ENCODE results near the gene PSMD1.
"Not testable (repeated sequence)": the region's sequence is repeated elsewhere in the genome, so short reads cannot be mapped to it uniquely, and the experiment has no call there.

PSMD1 gene

DNA sequence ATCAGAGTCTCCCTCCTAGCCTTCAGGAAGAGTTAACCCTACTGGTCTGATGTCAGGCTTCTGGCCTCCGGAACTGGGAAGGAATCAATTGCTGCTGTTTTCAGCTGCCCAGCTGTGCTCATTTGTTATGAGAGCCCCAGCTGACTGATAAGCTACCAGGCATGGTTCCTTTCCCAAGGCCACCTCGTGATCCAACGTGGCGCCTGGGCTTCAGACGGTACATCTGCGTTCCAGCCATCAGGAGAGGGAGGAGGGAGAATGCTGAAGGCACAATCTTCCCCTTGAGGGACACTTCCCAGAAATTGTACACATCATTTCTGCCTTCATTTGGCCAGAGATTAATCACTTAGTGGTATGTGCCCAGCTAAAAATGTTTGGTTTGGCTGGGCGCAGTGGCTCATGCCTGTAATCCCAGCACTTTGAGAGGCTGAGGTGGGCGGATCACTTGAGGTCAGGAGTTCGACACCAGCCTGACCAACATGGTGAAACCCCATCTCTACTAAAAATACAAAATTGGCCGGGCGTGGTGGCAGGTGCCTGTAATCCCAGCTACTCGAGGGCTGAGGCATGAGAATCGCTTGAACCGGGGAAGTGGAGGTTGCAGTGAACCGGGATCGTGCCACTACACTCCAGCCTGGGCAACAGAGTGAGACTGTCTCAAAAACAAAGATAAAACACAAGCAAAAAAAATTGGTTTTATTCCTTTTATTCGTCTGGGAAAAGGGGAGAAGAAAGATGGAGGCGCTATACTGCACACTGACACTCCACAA is 131.3 kb downstream of the PSMD1 start:
- DNase-seq (ENCODE audit: low read depth), result peak; percentile 40

DNA sequence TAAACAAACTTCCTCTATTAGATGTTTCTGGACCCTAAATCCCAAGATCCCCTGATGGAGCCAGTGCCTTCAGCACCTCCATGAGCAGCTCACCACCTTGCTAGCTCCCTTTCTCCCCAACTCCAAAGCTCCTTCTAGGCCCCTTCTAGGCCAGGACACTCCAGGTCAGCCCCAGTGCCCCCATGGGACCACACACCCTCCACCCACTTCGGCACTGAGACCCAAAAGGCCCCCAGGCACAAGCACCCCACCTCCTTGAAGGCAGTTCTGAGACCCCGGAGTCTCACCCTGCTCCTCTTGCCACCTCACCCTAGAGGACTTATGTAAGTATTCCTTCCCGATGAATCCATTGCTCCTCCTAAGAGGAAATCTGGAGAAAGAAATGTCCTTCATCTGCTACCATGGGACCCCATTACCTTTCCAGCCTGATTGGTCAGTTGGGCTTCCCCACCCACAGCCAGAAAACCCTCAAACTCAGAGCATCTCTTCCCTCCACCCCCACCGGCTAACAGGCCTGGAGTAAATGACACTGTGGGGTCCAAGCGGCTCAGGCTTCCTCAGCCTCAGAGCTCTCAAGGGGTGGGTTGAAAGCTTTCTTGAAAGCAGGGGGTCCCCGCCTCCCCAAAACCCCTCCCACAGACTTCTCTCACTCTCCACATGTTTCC is 132.0 kb downstream of the PSMD1 start:
- DNase-seq (ENCODE audit: low read depth), result no peak

DNA sequence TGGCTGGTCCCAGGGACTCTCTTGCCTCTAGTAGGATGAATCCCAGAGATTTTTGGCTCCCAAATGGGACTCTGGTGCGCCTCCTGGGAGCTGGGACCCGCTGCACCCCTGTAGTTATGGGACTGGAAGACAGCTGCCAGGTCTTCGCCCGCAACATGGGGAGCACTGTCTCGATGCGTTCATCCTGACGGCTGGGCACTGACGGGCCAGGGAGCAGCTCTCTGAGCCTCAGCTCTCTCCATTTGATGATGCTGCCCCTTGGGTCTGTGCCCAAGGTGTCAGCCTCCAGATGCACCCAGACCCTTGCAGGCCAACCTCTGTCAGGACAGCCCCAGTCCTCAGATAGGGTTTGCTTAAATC is 132.5 kb downstream of the PSMD1 start:
- no peak for DNase-seq (ENCODE audit: low read depth)

DNA sequence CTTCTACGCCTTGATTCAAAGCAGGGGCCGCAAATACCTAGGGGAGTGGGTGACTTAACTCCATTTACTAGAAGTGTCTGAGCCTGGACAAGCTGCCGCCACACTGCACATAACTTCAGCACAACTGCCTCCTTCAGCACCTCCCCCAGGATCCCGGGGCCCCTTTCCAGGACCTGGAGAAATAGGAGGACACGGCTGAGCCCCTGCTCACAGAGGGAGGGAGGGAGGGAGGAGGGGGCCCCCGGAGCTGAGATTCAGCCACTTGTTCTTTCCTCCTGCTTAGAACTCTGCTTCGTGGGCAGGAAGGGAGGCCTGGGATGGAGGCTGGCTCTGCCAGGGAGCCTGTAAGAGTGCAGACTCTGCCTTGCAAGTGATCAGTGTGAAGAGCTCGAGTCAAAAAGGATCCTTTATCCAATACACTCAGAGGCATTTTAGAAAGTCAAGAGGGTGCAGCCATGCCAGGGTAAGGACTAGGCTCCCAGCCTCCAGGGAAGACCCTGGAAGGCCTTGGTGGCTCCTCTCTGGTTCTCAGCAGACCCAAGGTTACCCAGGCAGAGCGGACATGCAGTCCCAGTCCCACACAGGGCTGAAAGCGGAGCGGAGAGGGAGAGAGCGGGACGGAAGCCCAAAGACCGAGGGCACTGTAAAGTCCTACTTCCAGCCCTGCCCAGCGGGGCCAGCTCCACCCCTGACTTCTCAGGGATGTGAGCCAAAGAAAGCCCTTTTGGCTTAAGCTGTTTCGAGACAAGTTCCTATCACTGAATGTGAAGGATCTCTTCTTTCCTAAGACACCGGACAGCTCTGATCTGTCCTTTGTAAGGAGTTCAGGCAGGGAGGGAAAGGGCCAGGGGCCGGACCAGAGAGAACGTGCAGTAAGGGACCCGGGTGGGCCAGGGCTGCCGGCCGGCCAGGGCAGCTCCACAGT is 133.2 kb downstream of the PSMD1 start:
- DNase-seq (ENCODE audit: low read depth), result no peak

DNA sequence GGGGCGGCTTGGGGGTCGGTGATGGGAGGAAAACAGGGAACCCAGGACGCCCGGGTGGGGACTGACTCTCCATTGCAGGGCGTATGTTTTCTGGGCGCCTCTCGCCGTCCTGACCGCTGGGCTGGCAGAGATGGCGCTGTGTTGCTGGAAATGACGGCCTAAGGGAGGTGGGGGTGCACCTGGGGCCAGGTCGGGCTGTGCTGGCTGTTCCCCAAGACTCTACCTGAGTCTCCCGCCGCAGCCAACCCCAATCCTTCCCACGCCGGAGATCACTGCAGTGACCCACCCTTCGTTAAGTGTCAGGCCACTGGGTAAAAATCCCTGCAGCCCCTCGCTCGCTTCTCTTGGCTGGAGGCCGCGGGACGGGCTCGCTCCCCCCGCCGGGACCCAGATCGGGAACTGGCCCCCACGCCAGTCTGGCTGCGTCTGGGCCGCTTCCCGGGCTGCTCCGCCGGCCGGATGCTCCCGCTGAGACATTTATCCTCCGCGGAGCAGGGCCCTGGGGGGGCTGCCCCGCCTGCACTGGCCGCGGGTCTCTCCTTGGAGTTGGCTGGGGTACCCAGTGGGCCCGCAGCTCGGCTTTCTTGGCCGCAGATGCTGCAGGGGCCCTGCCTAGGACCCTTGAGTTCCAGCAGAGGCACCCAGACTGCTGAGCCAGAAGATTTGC is 134.0 kb downstream of the PSMD1 start:
- no peak for DNase-seq (ENCODE audit: low read depth)

DNA sequence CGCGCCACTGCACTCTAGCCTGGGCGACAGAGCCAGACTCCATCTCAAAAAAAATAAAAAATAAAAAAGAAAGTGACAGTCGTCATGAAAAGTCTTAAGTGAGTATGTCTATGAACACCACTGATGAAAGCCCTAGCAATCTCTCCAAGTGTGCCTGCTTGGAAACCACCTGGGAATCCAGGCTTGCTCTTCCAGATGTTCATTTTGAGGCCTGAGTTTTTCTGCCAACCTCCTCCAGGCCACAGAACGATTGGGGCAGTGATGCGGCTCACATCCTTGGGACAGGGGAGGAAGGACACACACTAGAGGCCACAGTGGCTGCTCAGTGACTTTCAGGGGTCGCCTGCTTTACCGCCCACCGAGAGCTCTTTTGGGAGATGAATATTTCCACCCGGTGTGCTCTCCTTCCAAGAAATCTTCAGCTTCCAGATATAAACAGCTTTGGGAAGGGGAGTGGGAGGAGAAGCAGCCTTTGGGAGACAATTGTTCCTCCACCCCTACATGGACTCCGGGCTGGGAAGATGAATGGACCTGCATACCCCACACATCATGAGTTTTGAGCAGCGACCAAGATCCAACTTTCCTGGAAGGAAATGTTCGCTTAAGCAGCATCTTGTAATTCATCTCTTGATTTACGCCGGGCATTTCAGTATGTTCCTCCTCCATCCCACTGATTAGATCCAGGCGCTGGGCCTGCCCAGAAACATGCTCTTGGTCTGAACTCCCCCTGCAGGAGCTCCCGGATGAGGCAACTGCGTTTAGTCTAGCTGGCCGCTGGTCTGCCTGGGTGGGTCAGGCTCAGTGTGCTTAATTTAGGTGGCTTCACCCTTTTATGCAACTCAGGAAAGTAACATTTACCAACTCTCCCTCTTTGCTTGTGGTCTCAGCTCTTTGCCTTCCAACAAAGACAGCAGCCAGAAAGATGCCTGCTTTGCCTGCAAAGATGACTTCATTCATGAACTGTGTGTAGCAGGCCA is 135.5 kb downstream of the PSMD1 start:
- no peak for DNase-seq (ENCODE audit: low read depth)

DNA sequence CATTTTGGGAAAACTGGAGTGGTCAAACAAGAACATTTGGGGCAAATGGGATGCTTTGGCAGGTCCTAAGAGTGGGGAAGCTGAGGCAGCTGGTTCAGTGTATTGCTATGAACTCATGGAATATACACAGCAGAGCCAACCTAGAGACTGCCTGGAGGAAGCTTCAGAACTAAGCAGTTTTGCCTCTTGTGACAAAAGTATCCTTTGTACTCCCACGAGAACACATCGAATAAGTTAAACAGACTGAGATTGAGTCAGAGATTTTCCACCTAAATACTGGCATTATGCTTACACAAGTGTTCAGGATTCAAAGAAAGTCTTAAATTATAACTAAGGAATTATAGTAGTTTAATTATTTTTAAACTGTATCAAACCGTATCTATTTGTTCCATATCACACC is 136.5 kb downstream of the PSMD1 start:
- no peak for DNase-seq (ENCODE audit: low read depth)

DNA sequence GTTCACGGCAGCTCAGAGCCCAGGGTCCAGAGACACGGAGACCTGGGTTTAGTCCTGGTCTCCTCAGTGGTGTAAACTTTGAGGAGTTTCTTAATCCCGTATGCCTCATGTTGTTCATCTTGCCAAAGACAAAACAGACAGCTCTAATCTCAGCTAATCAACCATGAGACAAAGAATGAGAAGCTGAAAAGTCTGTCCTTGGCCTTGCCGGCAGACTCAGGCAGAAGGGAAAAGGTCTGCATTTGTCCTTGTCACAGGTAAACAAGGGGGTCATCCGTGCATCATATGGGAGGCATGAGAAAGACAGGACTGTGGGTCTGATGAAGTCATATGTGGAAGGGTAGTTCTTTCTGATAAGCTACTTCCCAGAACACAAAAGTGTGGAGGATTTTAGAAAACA is 139.9 kb downstream of the PSMD1 start:
- DNase-seq (ENCODE audit: low read depth), result no peak

DNA sequence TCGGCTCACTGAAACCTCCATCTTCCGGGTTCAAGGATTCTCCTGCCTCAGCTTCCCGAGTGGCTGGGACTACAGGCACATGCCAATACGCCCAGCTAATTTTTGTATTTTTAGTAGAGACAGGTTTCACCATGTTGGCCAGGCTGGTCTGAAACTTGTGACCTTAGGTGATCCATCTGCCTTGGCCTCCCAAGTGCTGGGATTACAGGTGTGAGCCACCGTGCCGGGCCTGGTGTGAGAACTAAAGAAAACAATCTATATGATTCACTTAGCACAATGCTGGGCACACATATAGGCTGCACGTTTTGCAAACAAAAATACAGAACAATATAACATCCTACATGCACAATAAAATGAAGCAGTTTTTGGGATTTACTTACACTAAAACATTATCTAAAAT is 140.5 kb downstream of the PSMD1 start:
- not testable (repeated sequence) for DNase-seq (ENCODE audit: low read depth)

DNA sequence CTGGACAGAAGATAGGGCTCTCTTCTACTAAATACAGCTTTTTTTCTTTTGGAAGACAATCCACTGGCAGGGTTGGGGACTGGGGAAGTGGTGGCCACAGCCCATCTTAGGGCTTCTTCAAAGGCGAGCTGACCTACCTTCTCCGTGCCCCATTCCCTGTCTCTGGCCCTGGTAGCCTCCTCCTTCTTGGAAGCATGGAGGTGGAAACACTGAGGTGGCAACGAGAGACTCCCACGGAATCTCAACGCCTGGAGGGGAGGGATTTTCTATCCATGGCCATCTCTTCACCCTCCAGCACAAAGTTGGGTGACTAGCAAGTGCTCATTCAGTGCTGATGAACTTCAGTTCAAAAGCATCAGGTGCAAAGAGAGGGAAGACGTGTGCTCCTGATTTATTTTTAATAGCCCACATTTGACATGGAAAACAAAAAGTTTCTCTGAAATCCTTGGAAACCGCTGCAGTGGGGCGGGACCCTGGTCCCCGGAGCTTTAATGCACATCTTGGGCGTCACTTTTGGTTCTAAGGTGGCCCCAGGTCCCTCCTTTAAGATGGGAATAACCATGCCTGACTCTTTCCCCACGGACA is 141.1 kb downstream of the PSMD1 start:
- no peak for DNase-seq (ENCODE audit: low read depth)

DNA sequence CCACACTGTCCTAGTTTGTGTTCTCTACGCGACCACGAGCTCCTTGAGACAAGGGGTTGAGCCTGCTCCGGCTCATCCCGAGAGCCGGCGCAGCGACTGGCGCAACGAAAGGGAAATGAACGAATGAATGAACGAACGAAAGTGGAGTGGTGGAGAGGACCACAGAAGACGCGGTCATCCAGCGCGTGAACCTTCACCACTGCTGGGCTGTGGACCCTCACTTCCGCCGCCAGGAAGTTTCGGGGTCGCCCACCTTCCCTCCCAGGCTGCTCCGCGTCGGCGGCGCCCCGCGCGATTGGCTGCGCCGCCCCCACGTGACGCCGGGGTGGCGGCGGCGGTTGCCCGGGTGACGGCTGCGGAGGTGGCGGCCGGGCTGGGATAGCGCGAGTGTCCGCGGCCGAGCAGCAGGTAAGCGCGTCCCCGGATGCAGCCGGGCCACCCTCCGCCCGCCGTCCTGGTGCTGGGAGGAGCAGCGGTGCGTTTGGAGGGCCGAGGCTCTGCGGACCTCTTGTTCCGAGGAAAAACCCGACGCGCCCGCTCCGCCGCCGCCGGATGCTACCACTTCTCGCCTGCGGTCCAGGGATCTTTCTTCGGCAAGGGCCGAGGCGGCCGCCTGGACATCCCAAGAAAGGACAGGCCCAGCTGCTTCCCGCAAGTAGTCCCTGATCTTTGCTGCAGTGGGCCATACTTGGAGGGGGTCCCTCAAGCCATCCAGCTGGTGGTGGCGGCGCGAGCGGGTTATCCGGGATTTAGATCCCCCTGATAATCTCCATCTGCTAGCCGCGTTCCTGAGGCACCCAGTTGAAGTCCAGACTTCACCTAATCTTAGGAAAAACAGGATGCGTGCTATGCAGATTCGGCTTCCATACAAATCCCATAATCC is 141.9 kb downstream of the PSMD1 start, which contains the start of gene ARMC9:
Gene ARMC9, plus strand, starts transcription at position 341 of the 883 bp plus-strand sequence. CDS start 7,608 bp downstream, outside the sequence.
- no peak for DNase-seq (ENCODE audit: low read depth)

DNA sequence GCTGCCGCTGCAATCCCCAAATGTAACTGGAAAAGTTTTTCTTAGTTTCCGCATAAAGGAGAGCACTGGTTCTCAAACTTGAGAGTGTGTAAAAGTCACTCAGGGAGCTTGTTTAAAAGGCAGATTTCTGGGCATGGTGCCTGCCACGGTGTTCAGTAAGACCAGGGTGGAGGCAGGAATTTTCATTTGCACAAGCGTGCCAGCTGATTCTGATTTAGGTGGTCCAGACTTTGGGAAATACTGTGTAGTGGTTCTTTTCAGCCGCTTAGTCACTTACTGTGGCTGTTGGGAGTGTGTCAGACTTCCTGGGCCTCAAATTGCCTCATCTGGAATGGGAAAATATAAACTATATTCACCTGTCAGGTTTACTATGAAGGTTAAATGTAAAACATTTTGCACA is 142.6 kb downstream of the PSMD1 start:
- DNase-seq (ENCODE audit: low read depth), result no peak

DNA sequence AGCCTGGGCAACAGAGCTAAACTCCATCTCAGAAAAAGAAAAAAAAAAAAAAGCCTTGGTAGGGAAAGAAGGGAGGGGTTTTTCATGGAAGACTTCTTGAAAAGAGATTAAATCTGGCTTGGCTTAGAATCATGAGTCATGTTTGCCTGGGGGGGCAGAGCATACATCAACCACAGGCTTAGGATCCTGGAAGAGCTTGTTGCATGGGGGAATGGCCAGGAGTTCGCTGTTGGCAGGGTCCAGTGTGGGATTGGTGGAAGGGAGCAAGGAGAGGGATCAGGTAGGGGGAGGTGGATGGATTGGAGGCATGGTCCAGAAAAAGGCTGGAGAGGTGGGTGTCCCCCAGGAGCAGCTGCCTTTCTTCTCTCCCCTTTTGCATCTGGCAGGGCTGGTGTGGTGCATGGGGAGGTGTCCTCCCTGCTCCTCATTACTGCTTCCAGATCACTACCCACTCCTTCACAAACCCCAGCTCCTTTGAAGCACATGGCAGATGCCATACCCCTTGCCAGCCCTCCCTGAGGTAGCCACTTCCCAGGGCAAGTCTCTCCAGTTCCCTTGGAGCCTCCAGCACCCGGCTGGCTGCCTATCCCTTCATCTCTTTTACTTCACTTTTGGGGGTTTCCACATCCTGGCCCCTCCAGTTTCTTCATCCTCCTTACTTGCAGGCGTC is 144.3 kb downstream of the PSMD1 start:
- DNase-seq (ENCODE audit: low read depth), result no peak

DNA sequence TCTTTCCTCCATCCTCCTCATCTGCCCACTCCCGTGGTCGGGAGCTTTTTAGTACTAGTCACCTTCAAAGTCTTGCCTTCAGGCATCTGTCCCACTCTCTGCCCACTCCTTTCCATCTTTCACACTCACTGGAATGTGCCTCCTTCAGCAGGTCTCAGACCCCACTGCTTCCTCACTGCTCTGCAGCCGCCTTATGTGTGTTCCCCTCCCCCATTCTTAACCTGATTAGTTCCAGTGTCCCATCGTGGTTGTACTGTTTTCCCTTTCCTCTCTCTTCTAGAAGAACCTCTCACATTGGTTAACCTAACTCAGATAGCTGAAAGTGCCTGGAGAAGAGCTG is 144.8 kb downstream of the PSMD1 start:
- no peak for DNase-seq (ENCODE audit: low read depth)

DNA sequence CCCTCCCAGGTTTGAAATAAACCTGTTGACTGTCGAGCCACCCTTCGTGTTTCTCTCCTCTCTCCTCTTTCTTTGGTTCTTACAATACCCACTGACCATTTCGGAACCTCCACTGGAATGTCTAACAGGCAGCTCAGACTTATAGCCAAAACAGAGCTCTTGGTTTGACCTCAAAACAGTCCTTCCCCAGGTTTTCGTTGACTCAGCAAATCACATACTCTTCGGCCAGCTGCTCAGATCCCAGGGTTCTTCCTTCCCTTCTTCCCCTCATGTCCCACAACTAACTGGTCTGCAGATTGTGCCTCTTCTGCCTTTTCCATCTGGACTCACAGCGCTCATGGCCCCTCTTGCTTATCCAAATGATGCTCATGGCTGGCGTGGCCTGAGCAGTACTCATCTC is 146.4 kb downstream of the PSMD1 start:
- DNase-seq (ENCODE audit: low read depth), result no peak

DNA sequence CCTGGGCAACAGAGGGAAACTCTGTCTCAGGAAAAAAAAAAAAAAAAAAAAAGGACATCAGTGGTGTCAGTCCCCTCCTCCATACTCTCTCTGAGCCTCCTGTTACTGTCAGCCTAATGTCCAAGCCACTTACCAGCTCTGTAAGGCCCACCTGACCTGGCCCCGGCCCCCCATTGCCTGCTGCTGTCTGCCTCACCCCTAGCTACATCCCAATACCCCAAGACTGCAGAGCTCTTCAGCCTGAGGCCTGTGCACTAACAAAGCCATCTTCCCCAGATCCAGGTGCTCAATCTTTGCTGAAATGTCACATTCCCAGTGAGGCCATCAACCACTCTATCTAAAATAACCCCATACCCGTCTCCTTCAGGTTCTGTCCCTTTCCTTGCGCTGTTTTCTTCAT is 147.5 kb downstream of the PSMD1 start:
- DNase-seq (ENCODE audit: low read depth), result no peak

DNA sequence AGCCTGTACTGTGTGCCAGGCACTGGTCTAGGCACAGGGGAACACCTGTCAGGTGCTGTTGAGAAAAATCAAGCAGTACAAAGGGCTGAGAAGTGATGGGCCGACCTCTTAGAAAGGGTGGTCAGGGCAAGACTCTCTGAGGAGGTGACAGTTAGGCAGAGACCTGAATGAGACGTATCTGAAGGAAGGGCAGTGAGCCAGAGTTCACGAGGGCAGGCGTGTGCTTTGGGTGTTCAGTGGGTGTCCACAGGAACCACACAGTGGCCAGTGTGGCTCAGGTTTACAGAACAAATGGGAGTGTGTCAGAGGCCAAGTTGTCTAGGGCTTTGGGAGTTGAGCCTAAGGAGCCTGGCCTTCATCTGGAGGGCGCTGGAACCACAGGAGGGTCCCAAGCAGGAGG is 147.9 kb downstream of the PSMD1 start:
- DNase-seq (ENCODE audit: low read depth), result no peak

DNA sequence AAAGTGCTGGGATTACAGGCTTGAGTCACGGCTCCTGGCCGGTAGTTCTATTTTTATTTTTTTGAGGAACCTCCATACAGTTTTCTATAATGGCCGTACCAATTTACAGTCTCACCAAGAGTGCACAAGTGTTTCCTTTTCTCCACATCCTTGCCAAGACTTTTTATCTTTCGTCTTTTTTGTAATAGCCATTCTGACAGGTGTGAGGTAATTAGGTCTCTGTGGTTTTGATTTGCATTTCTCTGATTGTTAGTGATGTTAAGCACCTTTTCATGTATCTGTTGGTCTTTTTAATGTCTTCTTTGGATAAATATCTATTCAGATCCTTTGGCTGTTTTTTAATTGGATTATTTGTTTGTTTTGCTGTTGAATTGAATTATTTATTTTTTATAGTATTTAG is 151.1 kb downstream of the PSMD1 start:
- DNase-seq (ENCODE audit: low read depth), result no peak

DNA sequence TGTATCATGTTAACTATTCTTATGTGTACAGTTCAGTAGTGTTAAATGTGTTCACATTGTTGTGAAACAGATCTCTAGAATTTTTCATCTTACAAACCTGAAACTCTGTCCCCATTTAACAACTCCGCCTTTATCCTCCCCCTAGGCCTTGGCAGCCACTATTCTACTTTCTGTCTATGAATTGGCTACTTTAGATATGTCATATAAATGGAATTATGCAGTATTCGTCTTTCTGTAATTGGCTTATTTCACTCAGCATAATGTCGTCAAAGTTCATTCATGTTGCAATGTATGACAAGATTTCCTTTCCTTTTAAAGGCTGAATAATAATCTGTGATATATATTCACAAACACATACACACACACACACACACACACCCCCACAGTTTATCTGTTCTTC is 154.1 kb downstream of the PSMD1 start:
- no peak for DNase-seq (ENCODE audit: low read depth)

Data from non-pigmented ciliary epithelial cell (primary cell).